Activated naive CD4-positive, alpha-beta T cell treated with anti-CD3 and anti-CD28 coated beads, Interleukin-2, amount 10 ng/mL, durations not matched to agents 7 days and 5 days (primary cell): ENCODE results near the gene RALGAPB.
"Not testable (repeated sequence)": the region's sequence is repeated elsewhere in the genome, so short reads cannot be mapped to it uniquely, and the experiment has no call there.

Experiments
- CTCF ChIA-PET: fragments of 350-600 bp; sonication (Branson Sonifier 250); formaldehyde crosslinking; loops from one replicate; lab custom pipeline; 2021; ENCODE audit warnings: antibody characterized with exemption; lab: Charles Lee
- DNase-seq: peaks from one replicate; pipeline ENCODE4 v3.0.0-alpha.2; 2020
- H3K27ac Mint-ChIP-seq: one replicate; pipeline ENCODE4 v1.8.0; 2021; ENCODE audit warnings: mild to moderate bottlenecking, moderate library complexity, mixed read lengths
- H3K27me3 Mint-ChIP-seq: one replicate; pipeline ENCODE4 v1.8.0; 2021; ENCODE audit warnings: mild to moderate bottlenecking, mixed read lengths
- H3K36me3 Mint-ChIP-seq: one replicate; pipeline ENCODE4 v1.8.0; 2021; ENCODE audit warnings: mixed read lengths
- H3K4me1 Mint-ChIP-seq: one replicate; pipeline ENCODE4 v1.8.0; 2021; ENCODE audit warnings: mixed read lengths
- H3K4me3 Mint-ChIP-seq: one replicate; pipeline ENCODE4 v1.8.0; 2021; ENCODE audit warnings: mild to moderate bottlenecking, moderate library complexity, mixed read lengths
- H3K9me3 Mint-ChIP-seq: one replicate; pipeline ENCODE4 v1.8.0; 2021; ENCODE audit warnings: mixed read lengths

Gene RALGAPB

DNA sequence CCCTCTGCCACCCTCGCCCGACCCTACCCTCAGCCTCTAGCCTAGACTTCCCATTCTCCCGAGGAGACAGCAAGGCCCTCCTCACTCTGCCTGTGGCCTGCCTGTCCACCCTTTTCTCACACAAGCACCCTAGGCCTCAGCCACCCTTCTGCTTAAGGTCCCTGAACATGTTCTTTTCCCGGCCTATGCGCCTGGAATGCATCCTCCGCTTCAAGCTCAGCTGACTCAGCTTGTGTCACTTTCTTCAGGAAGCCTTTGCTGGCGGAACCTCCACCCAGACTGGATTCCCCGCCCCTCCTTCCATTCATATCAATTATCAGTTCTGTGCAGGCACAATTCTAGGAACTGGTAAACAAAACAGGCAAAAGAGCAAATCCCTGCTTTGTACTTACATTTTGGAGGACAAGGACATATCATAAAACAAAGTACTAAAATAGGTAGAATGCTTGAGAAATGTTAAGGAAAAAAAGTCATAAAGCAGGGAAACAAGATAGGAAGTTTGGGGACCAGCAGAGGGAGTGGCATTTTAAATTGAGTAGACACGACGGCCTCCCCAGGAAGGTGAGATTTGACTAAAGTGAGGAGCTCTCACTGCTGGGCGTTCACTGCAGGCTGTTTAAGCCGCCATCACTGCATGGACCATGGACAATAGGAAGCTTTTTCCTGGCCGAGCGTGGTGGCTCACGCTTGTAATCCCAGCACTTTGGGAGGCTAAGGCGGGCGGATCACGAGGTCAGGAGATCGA is 19.6 kb upstream of the RALGAPB start:
- H3K4me1 Mint-ChIP-seq: peaks cover 8% of the 10 kb centered on the region
- CTCF ChIA-PET: interaction anchor here (1.7 kb wide), 1 partner anchor 18 kb away, joined by 6 read pairs; the partner anchor contains the start of gene SNHG17
- no peak for DNase-seq
- peaks cover 25% of the 10 kb centered on the region for H3K36me3 Mint-ChIP-seq
- H3K27ac Mint-ChIP-seq: no peak overlapping the region
- no peak overlapping the region for H3K4me3 Mint-ChIP-seq
- H3K27me3 Mint-ChIP-seq: peaks cover 9% of the 10 kb centered on the region
- no peaks in the 10 kb centered on the region for H3K9me3 Mint-ChIP-seq

DNA sequence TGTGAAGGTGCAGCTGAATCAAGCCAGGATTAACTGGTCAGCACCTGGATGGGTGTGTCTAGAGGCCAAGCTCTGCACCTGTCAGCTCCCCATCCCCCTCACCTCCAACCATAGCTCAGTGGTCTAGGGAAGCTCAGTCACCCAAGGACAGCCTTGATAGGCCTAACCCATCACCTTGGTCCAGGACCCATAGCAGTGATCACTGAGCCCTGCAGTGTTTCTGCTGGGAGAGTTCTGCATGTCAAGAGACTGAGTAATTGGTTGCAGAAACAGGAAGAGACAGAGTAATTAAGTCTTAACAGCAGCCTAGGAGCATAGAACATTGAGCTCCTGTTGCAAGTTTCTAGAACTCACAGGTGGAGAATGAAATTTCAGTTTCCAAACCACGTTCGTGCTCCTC is 18.7 kb upstream of the RALGAPB start:
- DNase-seq: no peak
- H3K27me3 Mint-ChIP-seq: peaks cover 13% of the 10 kb centered on the region
- peaks cover 22% of the 10 kb centered on the region for H3K36me3 Mint-ChIP-seq
- peaks cover 2% of the 10 kb centered on the region for H3K4me1 Mint-ChIP-seq
- H3K4me3 Mint-ChIP-seq: no peak overlapping the region
- H3K27ac Mint-ChIP-seq: no peak overlapping the region
- H3K9me3 Mint-ChIP-seq: no peaks in the 10 kb centered on the region
- CTCF ChIA-PET: interaction anchor here (0.6 to 1.1 kb wide), 3 partner anchors 7 to 53 kb away, joined by 3 read pairs; partner anchors contain the start of gene RALGAPB

DNA sequence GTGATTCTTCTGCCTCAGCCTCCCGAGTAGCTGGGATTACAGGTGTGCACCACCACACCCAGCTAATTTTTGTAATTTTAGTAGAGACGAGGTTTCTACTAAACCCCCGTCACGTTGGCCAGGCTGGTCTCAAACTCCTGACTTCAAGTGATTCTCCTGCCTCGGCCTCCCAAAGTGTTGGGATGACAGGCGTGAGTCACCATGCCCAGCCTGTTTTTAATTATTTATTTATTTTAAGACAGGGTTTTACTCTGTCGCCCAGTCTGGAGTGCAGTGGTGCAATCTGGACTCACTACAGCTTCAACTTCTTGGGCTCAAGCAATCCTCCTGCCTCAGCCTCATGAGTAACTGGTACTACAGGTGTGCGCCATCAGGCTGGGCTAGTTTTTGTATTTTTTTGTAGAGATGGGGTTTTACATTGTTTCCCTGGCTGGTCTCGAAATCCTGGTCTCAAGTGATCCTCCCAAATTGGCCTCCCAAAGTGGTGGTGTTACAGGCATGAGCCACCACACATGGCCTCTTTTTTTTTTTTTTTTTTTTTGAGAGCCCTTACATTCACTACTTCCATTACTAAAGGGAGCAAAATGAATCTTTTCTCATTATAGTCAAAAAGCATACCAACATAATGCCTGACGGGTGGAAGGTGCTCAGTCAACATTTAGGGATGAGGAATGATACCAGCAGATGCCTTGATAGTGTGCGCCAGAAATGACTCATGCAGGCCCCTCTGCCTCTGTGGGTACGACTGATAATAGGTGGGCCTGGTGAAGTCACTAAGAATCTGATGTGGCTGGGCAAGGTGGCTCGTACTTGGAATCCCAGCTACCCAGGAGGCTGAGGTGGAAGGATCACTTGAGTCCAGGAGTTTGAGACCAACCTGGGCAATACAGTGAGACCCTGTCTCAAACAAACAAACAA is 17.8 kb upstream of the RALGAPB start:
- DNase-seq: no peak
- Mint-ChIP-seq H3K27ac (no peak overlapping the region), H3K36me3 (peaks cover 15% of the 10 kb centered on the region), H3K27me3 (peaks cover 15% of the 10 kb centered on the region), H3K9me3 (no peaks in the 10 kb centered on the region), H3K4me1 (no peaks in the 10 kb centered on the region), H3K4me3 (no peak overlapping the region)
- CTCF ChIA-PET: interaction anchor here (0.8 to 1.1 kb wide), 2 partner anchors 8 to 18 kb away, joined by 3 read pairs; partner anchors contain the start of gene RALGAPB

DNA sequence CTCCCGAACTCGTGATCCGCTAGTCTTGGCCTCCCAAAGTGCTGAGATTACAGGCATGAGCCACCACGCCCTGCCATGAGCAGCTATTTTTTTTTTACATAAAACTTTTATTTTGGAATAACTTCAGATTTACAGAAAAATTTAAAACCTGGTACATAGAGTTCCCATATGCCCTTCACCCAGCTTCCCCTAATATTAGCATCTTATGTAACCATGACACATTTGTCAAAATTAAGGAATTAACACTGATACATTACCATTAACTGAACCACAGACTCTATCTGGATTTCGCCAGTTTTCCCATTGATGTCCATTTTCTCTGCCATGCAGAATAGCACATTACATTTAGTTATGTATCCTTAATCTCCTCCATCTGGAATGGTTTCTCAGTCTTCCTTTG is 14.3 kb upstream of the RALGAPB start:
- no peak for DNase-seq
- Mint-ChIP-seq H3K9me3 (no peaks in the 10 kb centered on the region), H3K36me3 (no peaks in the 10 kb centered on the region), H3K4me1 (no peaks in the 10 kb centered on the region), H3K27ac (no peak overlapping the region), H3K27me3 (peaks cover 15% of the 10 kb centered on the region), H3K4me3 (no peak overlapping the region)
- CTCF ChIA-PET: interaction anchor here (1.1 kb wide), 1 partner anchor 23 kb away, joined by 5 read pairs; the partner anchor contains the start of gene SNHG17

DNA sequence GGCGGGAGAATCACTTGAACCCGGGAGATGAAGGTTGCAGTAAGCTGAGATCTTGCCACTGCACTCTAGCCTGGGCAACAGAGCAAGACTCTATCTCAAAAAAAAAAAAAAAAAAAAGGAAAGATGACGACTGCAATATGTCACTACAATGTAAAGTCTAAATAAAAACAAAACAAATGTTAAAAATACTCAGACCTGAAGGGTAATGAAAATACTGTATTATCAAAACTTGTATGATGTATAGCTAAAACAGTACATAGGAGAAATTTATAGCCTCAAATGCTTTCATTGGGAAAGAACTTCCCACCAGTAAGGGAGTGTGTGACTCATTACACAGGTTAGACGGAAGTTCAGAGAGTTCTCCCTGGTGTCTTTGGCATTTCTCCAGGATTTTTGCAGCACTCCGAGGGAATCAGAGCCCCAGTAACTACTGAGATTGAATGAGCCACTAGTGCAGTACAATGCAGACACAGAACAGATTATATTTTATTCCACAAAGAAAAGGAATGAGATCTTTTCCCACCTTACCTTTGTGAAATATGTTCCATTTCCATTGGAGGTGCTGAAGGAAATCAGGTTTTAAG is 12.5 kb upstream of the RALGAPB start:
- Mint-ChIP-seq H3K27me3 (peaks cover 15% of the 10 kb centered on the region), H3K9me3 (no peaks in the 10 kb centered on the region), H3K4me3 (no peak overlapping the region), H3K4me1 (no peaks in the 10 kb centered on the region), H3K36me3 (no peaks in the 10 kb centered on the region), H3K27ac (no peak overlapping the region)
- CTCF ChIA-PET: no interaction called here
- DNase-seq: no peak

DNA sequence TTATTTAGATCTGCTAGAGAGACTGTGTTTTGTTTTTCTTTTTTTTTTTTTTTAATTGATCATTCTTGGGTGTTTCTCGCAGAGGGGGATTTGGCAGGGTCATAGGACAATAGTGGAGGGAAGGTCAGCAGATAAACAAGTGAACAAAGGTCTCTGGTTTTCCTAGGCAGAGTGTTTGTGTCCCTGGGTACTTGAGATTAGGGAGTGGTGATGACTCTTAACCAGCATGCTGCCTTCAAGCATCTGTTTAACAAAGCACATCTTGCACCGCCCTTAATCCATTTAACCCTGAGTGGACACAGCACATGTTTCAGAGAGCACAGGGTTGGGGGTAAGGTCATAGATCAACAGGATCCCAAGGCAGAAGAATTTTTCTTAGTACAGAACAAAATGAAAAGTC is 12.0 kb upstream of the RALGAPB start:
- H3K36me3 Mint-ChIP-seq, H3K27ac Mint-ChIP-seq, DNase-seq, H3K9me3 Mint-ChIP-seq, CTCF ChIA-PET, H3K4me1 Mint-ChIP-seq, H3K4me3 Mint-ChIP-seq: not testable (repeated sequence)
- peaks cover 15% of the 10 kb centered on the region for H3K27me3 Mint-ChIP-seq

DNA sequence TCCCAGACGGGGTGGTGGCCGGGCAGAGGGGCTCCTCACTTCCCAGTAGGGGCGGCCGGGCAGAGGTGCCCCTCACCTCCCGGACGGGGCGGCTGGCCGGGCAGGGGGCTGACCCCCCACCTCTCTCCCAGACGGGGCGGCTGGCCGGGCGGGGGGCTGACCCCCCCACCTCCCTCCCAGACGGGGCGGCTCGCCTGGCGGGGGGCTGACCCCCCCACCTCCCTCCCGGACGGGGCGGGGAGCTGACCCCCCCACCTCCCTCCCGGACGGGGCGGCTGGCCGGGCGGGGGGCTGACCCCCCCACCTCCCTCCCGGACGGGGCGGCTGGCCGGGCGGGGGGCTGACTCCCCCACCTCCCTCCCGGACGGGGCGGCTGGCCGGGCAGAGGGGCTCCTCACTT is 11.5 kb upstream of the RALGAPB start:
- DNase-seq, H3K27ac Mint-ChIP-seq, H3K4me1 Mint-ChIP-seq, H3K4me3 Mint-ChIP-seq, H3K9me3 Mint-ChIP-seq, H3K36me3 Mint-ChIP-seq, CTCF ChIA-PET: not testable (repeated sequence)
- H3K27me3 Mint-ChIP-seq: peaks cover 15% of the 10 kb centered on the region

DNA sequence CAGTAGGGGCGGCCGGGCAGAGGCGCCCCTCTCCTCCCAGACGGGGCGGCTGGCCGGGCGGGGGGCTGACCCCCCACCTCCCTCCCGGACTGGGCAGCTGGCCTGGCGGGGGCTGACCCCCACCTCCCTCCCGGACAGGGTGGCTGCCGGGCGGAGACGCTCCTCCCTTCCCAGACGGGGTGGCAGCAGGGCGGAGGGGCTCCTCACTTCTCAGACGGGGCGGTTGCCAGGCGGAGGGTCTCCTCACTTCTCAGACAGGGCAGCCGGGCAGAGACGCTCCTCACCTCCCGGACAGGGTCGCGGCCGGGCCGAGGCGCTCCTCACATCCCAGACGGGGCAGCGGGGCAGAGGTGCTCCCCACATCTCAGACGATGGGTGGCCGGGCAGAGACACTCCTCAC is 11.1 kb upstream of the RALGAPB start:
- H3K36me3 Mint-ChIP-seq, H3K9me3 Mint-ChIP-seq, H3K4me3 Mint-ChIP-seq, H3K27ac Mint-ChIP-seq, DNase-seq, H3K4me1 Mint-ChIP-seq, CTCF ChIA-PET: not testable (repeated sequence)
- H3K27me3 Mint-ChIP-seq: peaks cover 15% of the 10 kb centered on the region

DNA sequence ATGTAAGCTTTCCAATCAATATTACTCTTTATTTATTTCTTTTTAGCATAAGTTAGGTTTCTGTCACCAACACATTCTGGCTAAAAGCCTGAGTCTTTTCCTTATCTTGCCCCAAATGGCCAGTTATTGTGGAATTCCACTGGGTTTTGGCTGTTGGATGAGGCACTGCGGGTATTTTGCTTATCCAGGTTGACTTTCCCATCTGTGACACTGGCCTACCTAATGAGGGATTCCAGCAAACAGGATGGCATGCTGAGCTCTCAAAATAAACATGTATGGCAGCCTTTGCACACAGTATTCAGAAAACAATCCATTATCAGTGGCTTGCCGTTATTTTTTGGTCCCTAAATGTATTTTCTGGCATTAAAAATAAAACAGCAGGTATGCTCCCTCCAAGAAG is 6.5 kb upstream of the RALGAPB start:
- Mint-ChIP-seq H3K4me1 (no peaks in the 10 kb centered on the region), H3K27me3 (peaks cover 13% of the 10 kb centered on the region), H3K9me3 (no peaks in the 10 kb centered on the region), H3K27ac (no peak overlapping the region), H3K36me3 (no peaks in the 10 kb centered on the region), H3K4me3 (no peak overlapping the region)
- no peak for DNase-seq
- CTCF ChIA-PET: no interaction called here

DNA sequence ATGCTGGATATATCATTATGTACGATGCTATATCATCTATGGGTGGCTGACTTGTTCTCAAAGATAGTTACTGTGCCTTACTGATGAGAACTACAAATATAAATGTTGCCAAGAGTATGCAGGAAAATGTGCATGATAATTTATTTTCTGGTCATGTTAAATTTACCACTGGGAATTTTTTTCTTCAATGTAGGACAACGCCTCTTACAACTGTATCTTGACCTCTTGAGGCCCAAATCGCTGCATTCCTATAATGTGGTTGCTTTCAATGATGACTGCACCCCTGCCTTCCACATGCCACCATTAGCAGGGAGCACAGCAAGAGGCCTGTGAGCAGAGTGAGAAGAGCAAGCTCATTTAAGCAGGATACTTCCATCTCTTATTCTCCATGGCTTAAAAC is 5.7 kb upstream of the RALGAPB start:
- CTCF ChIA-PET: no interaction called here
- no peaks in the 10 kb centered on the region for H3K9me3 Mint-ChIP-seq
- DNase-seq: no peak
- H3K4me1 Mint-ChIP-seq: peaks cover 4% of the 10 kb centered on the region
- H3K36me3 Mint-ChIP-seq: no peaks in the 10 kb centered on the region
- H3K4me3 Mint-ChIP-seq: no peak overlapping the region
- H3K27ac Mint-ChIP-seq: no peak overlapping the region
- peaks cover 16% of the 10 kb centered on the region for H3K27me3 Mint-ChIP-seq

DNA sequence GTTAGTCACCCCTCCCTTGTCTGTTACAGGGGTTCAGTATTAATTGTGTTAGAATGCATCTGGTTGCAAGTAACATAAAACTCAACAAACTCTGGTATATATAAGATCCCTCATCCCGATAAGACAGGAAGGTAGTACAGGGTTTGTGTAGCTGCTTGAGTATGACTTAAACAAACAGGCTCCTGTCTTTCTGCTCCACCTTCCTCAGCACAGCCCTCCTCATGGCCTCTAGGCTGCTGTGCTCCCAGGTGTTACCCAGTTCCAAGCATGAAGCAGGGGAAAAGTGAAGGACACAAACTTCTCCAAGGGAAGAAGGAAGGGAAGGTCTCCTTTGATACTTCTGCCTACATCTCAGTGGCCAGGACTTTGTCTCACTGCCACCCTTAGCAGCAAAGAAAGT is 1.4 kb upstream of the RALGAPB start:
- Mint-ChIP-seq H3K4me3 (no peak overlapping the region), H3K4me1 (peaks cover 35% of the 10 kb centered on the region)
- CTCF ChIA-PET: interaction anchor here (3.5 kb wide), 1 partner anchor 24 kb away, joined by 20 read pairs; no protein-coding TSS in a partner anchor

DNA sequence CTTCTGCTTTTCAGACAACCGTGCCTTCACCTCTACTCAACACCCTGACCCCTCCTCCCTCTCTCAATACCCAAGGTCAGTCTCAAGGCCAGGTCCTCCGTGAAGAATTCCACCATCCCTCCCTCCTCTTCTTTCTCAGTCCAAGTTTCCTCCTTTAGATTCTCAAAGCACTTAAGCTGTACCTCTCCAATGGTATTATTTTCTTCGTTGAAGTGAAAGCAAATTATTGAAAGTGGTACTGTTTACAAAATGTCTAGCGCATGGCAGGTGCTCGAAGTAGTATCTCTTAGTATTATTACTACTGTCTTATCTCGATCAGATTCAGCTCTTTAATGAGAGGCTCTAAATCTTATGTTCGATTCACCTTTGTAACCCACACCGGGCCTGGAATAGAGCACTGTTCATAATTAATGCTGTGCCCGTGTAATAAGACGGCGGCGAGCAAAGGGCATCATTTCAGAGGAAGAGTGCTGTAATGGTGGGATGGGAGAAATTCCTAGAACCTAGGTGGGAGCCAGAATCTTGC is 593 bp upstream of the RALGAPB start:
- Mint-ChIP-seq H3K4me3 (peak overlapping the region; percentile 79), H3K9me3 (no peaks in the 10 kb centered on the region), H3K36me3 (no peaks in the 10 kb centered on the region), H3K27ac (peak overlapping the region; percentile 83), H3K27me3 (peaks cover 17% of the 10 kb centered on the region), H3K4me1 (peaks cover 35% of the 10 kb centered on the region)
- CTCF ChIA-PET: interaction anchor here (0.8 to 3.5 kb wide), 4 partner anchors 11 to 38 kb away, joined by 3 to 20 read pairs (median 8); partner anchors contain the start of gene SNHG17
- DNase-seq: no peak

More for the DNA sequence above, 1.4 kb upstream of the RALGAPB start:
- Mint-ChIP-seq H3K36me3 (no peaks in the 10 kb centered on the region), H3K27ac (no peak overlapping the region), H3K9me3 (no peaks in the 10 kb centered on the region), H3K27me3 (peaks cover 17% of the 10 kb centered on the region)
- no peak for DNase-seq

DNA sequence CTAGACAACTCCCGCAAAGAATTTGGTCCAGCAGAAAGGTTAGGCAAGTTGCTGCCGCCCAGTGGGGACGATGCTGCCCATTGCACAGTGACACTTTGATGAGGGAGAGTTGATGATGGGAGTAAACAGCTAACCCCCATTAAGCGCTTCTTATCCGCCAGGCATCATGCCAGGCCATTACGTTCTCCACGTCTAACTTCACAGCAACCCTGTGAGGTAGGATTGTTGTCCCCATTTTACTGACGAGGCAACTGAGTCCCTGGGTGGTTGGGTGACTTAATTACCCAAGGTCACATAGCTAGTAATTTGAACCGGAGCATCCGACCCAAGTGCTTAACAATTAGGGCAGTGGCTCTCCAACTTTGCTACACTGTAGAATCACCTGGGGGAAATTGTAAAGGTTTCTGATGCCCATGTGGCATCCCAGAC is 738 bp downstream of the RALGAPB start:
- Mint-ChIP-seq H3K4me3 (peak overlapping the region; percentile 79), H3K27me3 (peaks cover 12% of the 10 kb centered on the region), H3K4me1 (peaks cover 35% of the 10 kb centered on the region), H3K9me3 (no peaks in the 10 kb centered on the region), H3K36me3 (no peaks in the 10 kb centered on the region), H3K27ac (peak overlapping the region; percentile 77)
- CTCF ChIA-PET: interaction anchor here (0.6 to 3.5 kb wide), 5 partner anchors 13 to 39 kb away, joined by 3 to 20 read pairs (median 7); partner anchors contain the start of gene SNHG17
- no peak for DNase-seq

DNA sequence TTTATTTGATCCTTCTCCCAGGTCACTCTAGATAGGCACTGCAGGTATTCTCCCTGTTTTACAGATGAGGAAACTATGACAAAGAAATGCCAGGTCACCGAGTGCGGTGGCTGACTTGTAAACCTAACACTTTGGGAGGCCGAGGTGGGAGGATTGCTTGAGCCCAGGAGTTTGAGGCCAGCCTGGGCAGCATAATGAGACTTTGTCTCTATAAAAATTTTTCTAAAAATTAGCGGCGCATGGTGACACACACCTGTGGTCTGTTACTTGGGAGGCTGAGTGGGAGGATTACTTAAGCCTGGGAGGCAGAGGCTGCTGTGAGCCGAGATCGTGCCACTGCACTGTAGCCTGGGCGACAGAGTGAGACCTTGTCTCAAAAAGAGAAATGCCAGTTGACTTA is 5.1 kb downstream of the RALGAPB start:
- CTCF ChIA-PET: no interaction called here
- Mint-ChIP-seq H3K9me3 (no peaks in the 10 kb centered on the region), H3K27me3 (no peaks in the 10 kb centered on the region), H3K27ac (no peak overlapping the region), H3K4me3 (no peak overlapping the region), H3K4me1 (peaks cover 29% of the 10 kb centered on the region), H3K36me3 (peaks cover 12% of the 10 kb centered on the region)
- DNase-seq: no peak
